ENCODE results near the gene AFAP1L2.

The AFAP1L2 gene

GRCh38 chr10:114362826-114363355, 41.4 kb downstream of the AFAP1L2 start:
- no peak overlapping the region for H3K27ac ChIP-seq
- ChIA-PET POLR2A (ENCODE audit: low non-redundant PET) (no interaction called here), CTCF (interaction anchor here (0.6 kb wide), 1 partner anchor 61 kb away, joined by 3 read pairs; no protein-coding TSS in a partner anchor)
- no peak for DNase-seq (ENCODE audit: low spot score)
- no peak for TF ChIP-seq CTCF (conservative IDR thresholded peaks at IDR 0.05; ENCODE audit: low read depth)

- H3K27ac ChIP-seq: no peak overlapping the region
- ChIA-PET POLR2A (ENCODE audit: low non-redundant PET) (no interaction called here), CTCF (interaction anchor here (0.5 kb wide), 1 partner anchor 147 kb away, joined by 3 read pairs; no protein-coding TSS in a partner anchor)
- TF ChIP-seq CTCF (conservative IDR thresholded peaks at IDR 0.05; ENCODE audit: low read depth): no peak
- DNase-seq (ENCODE audit: low spot score): no peak
Measured at GRCh38 chr10:114359953-114360345, 44.4 kb downstream of the AFAP1L2 start.

GRCh38 chr10:114359041-114359952, 45.0 kb downstream of the AFAP1L2 start:
- H3K27ac ChIP-seq: no peak overlapping the region
- no peak for DNase-seq (ENCODE audit: low spot score)
- ChIA-PET POLR2A (ENCODE audit: low non-redundant PET) (no interaction called here), CTCF (no interaction called here)
- TF ChIP-seq CTCF (conservative IDR thresholded peaks at IDR 0.05; ENCODE audit: low read depth): no peak

- no peak for TF ChIP-seq CTCF (conservative IDR thresholded peaks at IDR 0.05; ENCODE audit: low read depth)
- H3K27ac ChIP-seq: no peak overlapping the region
- ChIA-PET CTCF (interaction anchor here (0.7 to 1.1 kb wide), 2 partner anchors 14 to 295 kb away, joined by 3 read pairs; no protein-coding TSS in a partner anchor), POLR2A (ENCODE audit: low non-redundant PET) (no interaction called here)
- no peak for DNase-seq (ENCODE audit: low spot score)
Measured at GRCh38 chr10:114357515-114357996, 46.7 kb downstream of the AFAP1L2 start.

- no peak for TF ChIP-seq CTCF (conservative IDR thresholded peaks at IDR 0.05; ENCODE audit: low read depth)
- ChIA-PET CTCF (interaction anchor here (1.1 kb wide), 1 partner anchor 15 kb away, joined by 3 read pairs; no protein-coding TSS in a partner anchor), POLR2A (ENCODE audit: low non-redundant PET) (no interaction called here)
- DNase-seq (ENCODE audit: low spot score): peak; percentile 39
- H3K27ac ChIP-seq: no peak overlapping the region
Measured at GRCh38 chr10:114356751-114357514, 47.4 kb downstream of the AFAP1L2 start.

- CTCF ChIA-PET: no interaction called here
- POLR2A ChIA-PET (ENCODE audit: low non-redundant PET): no interaction called here
Measured at GRCh38 chr10:114356126-114356525, 48.2 kb downstream of the AFAP1L2 start.

More at GRCh38 chr10:114356126-114356525, 48.2 kb downstream of the AFAP1L2 start:
- TF ChIP-seq CTCF (conservative IDR thresholded peaks at IDR 0.05; ENCODE audit: low read depth): no peak
- DNase-seq (ENCODE audit: low spot score): no peak
- H3K27ac ChIP-seq: no peak overlapping the region
